HG03280 (cell line): Measurements from ENCODE around the gene SLC8A1.

Experiments used
- ATAC-seq: cut with Tn5 transposase; IDR thresholded peaks from one replicate; pipeline ENCODE4 v1.9.1; 2021; ENCODE audit warnings: mild to moderate bottlenecking, moderate library complexity; ENCODE audit not compliant: unreplicated experiment

Gene SLC8A1

GRCh38 chr2:40248294-40248693 is 203.6 kb downstream of the SLC8A1 start:
- no peak for ATAC-seq

- ATAC-seq = no peak
These were observed 207.2 kb downstream of the SLC8A1 start for GRCh38 chr2:40244675-40245074.

- no peak for ATAC-seq
These were observed 207.6 kb downstream of the SLC8A1 start for GRCh38 chr2:40244251-40244650.

- no peak for ATAC-seq
These were observed 208.2 kb downstream of the SLC8A1 start for GRCh38 chr2:40243581-40244187.

- ATAC-seq = no peak
These were observed 209.6 kb downstream of the SLC8A1 start for GRCh38 chr2:40242315-40242714.

GRCh38 chr2:40240070-40240469 is 211.8 kb downstream of the SLC8A1 start:
- ATAC-seq = no peak

- ATAC-seq = no peak
These were observed 221.0 kb downstream of the SLC8A1 start for GRCh38 chr2:40230707-40231432.

GRCh38 chr2:40230186-40230585 is 221.7 kb downstream of the SLC8A1 start:
- ATAC-seq = no peak

GRCh38 chr2:40228310-40228709 is 223.6 kb downstream of the SLC8A1 start:
- ATAC-seq = no peak

GRCh38 chr2:40227210-40227609 is 224.7 kb downstream of the SLC8A1 start:
- no peak for ATAC-seq

GRCh38 chr2:40226637-40227036 is 225.3 kb downstream of the SLC8A1 start:
- ATAC-seq = no peak

GRCh38 chr2:40225670-40226210 is 226.2 kb downstream of the SLC8A1 start:
- no peak for ATAC-seq

GRCh38 chr2:40224318-40224717 is 227.6 kb downstream of the SLC8A1 start:
- ATAC-seq = no peak

GRCh38 chr2:40220177-40220925 is 231.5 kb downstream of the SLC8A1 start:
- ATAC-seq = no peak

GRCh38 chr2:40219141-40219540 is 232.7 kb downstream of the SLC8A1 start:
- no peak for ATAC-seq

GRCh38 chr2:40218679-40219078 is 233.2 kb downstream of the SLC8A1 start:
- no peak for ATAC-seq

GRCh38 chr2:40213619-40214018 is 238.3 kb downstream of the SLC8A1 start:
- ATAC-seq = no peak

GRCh38 chr2:40213071-40213470 is 238.8 kb downstream of the SLC8A1 start:
- no peak for ATAC-seq

- no peak for ATAC-seq
These were observed 240.9 kb downstream of the SLC8A1 start for GRCh38 chr2:40210968-40211353.

- ATAC-seq = no peak
These were observed 241.4 kb downstream of the SLC8A1 start for GRCh38 chr2:40210344-40210967.

GRCh38 chr2:40209761-40210160 is 242.1 kb downstream of the SLC8A1 start:
- ATAC-seq = no peak
